Endodermal cell (in vitro differentiated cells): ENCODE results near the gene S100A5. TPM values are rescaled to one million over a fixed set of nuclear protein-coding genes. Genes with fewer than 3 reads are reported as not detected.

Experiments
- DNase-seq: peaks from one replicate; pipeline ENCODE4 v3.0.0-alpha.2; 2017
- H3K27ac ChIP-seq: 2 replicates; pipeline ENCODE4 v1.5.1; 2013; ENCODE audit warnings: mild to moderate bottlenecking, low read depth, low read length, moderate library complexity
- H3K27me3 ChIP-seq: 2 replicates; pipeline ENCODE4 v1.6.1; 2013; ENCODE audit warnings: mild to moderate bottlenecking, low read length, moderate library complexity; ENCODE audit not compliant: insufficient read depth, control insufficient read depth, poor library complexity, severe bottlenecking
- H3K36me3 ChIP-seq: 2 replicates; pipeline ENCODE4 v1.7.0; 2013; ENCODE audit warnings: mild to moderate bottlenecking, low read length, moderate library complexity; ENCODE audit not compliant: control insufficient read depth, insufficient read depth
- H3K4me1 ChIP-seq: one replicate; pipeline ENCODE4 v1.7.0; 2013; ENCODE audit warnings: low read length; ENCODE audit not compliant: control insufficient read depth, insufficient read depth
- H3K4me3 ChIP-seq: 2 replicates; pipeline ENCODE4 v1.5.1; 2013; ENCODE audit warnings: mild to moderate bottlenecking, low read length, moderate library complexity
- H3K9ac ChIP-seq: 2 replicates; pipeline ENCODE4 v1.6.1; 2013; ENCODE audit warnings: mild to moderate bottlenecking, low read length, moderate library complexity; ENCODE audit not compliant: poor library complexity, severe bottlenecking; ENCODE audit errors: extremely low read depth
- H3K9me3 ChIP-seq: 2 replicates; pipeline ENCODE4 v1.6.1; 2013; ENCODE audit warnings: mild to moderate bottlenecking, low read length, moderate library complexity; ENCODE audit not compliant: control insufficient read depth
- H3K27ac Mint-ChIP-seq: 2 replicates; pipeline ENCODE4 v1.8.0; 2020; ENCODE audit warnings: mixed read lengths
- H3K27me3 Mint-ChIP-seq: 2 replicates; pipeline ENCODE4 v1.8.0; 2021; ENCODE audit warnings: mild to moderate bottlenecking, mixed read lengths; ENCODE audit not compliant: insufficient read depth
- H3K36me3 Mint-ChIP-seq: 2 replicates; pipeline ENCODE4 v1.8.0; 2020; ENCODE audit warnings: low read depth, mixed read lengths
- H3K4me1 Mint-ChIP-seq: 2 replicates; pipeline ENCODE4 v1.8.0; 2020; ENCODE audit warnings: mixed read lengths
- H3K4me3 Mint-ChIP-seq: 2 replicates; pipeline ENCODE4 v1.8.0; 2020; ENCODE audit warnings: mild to moderate bottlenecking, moderate library complexity, mixed read lengths
- H3K9me3 Mint-ChIP-seq: 2 replicates; pipeline ENCODE4 v1.8.0; 2020; ENCODE audit warnings: mild to moderate bottlenecking, mixed read lengths
- CTCF ChIP-seq: fragments of 200-600 bp; sonication (generic); conservative IDR thresholded peaks from 2 replicates; pipeline ENCODE4 v1.5.0; 2021; ENCODE audit warnings: antibody characterized with exemption, mild to moderate bottlenecking
- whole genome bisulfite sequencing, 2 experiments: methylation state at CpG; one replicate each; pipeline versions ENCODE4 v1.1.5 to v1.1.7; 2013; ENCODE audit warnings: missing lambda C conversion rate in 2 of 2, mixed read lengths in 1 of 2; ENCODE audit not compliant: insufficient coverage in 1 of 2, insufficient read length in 1 of 2; 5-methylcytosine and 5-hydroxymethylcytosine counted together
- total RNA-seq, 2 donors: library from RNA; stranded (reverse); fragmentation: NEBNext Ultra II Directional in 1 of 2; extraction: Animal tissue kit (Norgen Biotek cat#: 25700) in 1 of 2; gene quantifications; 2 replicates in 1 of 2; 3 replicates in 1 of 2; pipeline ENCODE4 v1.2.1, GENCODE V29; 2021

The S100A5 gene
- total RNA-seq, 2 donors from 2014 or later = not detected

GRCh38 chr1:153505576-153505975, 35.2 kb downstream of the S100A5 start:
- WGBS, 2 experiments = 60 to 93% methylated on average over 1 of the region's 1 CpG
- Histone ChIP-seq H3K27me3 (no peaks in the 10 kb centered on the region), H3K27ac (no peak overlapping the region), H3K4me3 (no peak overlapping the region), H3K36me3 (no peaks in the 10 kb centered on the region), H3K9ac (no peak overlapping the region), H3K4me1 (no peaks in the 10 kb centered on the region), H3K9me3 (no peaks in the 10 kb centered on the region)
- Mint-ChIP-seq H3K36me3 (no peaks in the 10 kb centered on the region), H3K27me3 (peaks cover 20% of the 10 kb centered on the region), H3K27ac (no peak overlapping the region), H3K4me1 (no peaks in the 10 kb centered on the region), H3K4me3 (no peak overlapping the region), H3K9me3 (no peaks in the 10 kb centered on the region)
- DNase-seq = no peak
- no peak for TF ChIP-seq CTCF

GRCh38 chr1:153503766-153504165, 37.0 kb downstream of the S100A5 start:
- Mint-ChIP-seq H3K4me1 (no peaks in the 10 kb centered on the region), H3K9me3 (no peaks in the 10 kb centered on the region), H3K27me3 (peaks cover 23% of the 10 kb centered on the region), H3K4me3 (no peak overlapping the region), H3K27ac (no peak overlapping the region), H3K36me3 (no peaks in the 10 kb centered on the region)
- no peak for TF ChIP-seq CTCF
- Histone ChIP-seq H3K36me3 (no peaks in the 10 kb centered on the region), H3K4me1 (no peaks in the 10 kb centered on the region), H3K9ac (no peak overlapping the region), H3K27me3 (no peaks in the 10 kb centered on the region), H3K9me3 (no peaks in the 10 kb centered on the region), H3K27ac (no peak overlapping the region), H3K4me3 (no peak overlapping the region)
- WGBS, 2 experiments = 79% methylated on average over 3 of the region's 3 CpGs; no CpG with 5 or more reads in 1 of the 2 experiments
- no peak for DNase-seq

- TF ChIP-seq CTCF = no peak
- Mint-ChIP-seq H3K4me1 (peaks cover 11% of the 10 kb centered on the region), H3K9me3 (no peaks in the 10 kb centered on the region), H3K36me3 (no peaks in the 10 kb centered on the region), H3K27me3 (peaks cover 4% of the 10 kb centered on the region), H3K27ac (no peak overlapping the region), H3K4me3 (no peak overlapping the region)
- no peak overlapping the region for H3K9ac ChIP-seq
- 58 to 72% methylated on average over 2 of the region's 2 CpGs for WGBS, 2 experiments
- H3K27me3 ChIP-seq = no peaks in the 10 kb centered on the region
- no peak overlapping the region for H3K27ac ChIP-seq
- H3K4me1 ChIP-seq = no peaks in the 10 kb centered on the region
- H3K9me3 ChIP-seq = no peaks in the 10 kb centered on the region
- no peak for DNase-seq
- H3K36me3 ChIP-seq = no peaks in the 10 kb centered on the region
- H3K4me3 ChIP-seq = no peak overlapping the region
These were observed 42.0 kb downstream of the S100A5 start for GRCh38 chr1:153498746-153499145.
